H9 (cell line): Measurements from ENCODE around the gene MYO5B. TPM values are rescaled to one million over a fixed set of nuclear protein-coding genes. Genes with fewer than 3 reads are reported as not detected.

ENCODE experiments used
- DNase-seq: peaks from one replicate; pipeline ENCODE4 v3.0.0-alpha.2; 2017
- H2AFZ ChIP-seq: one replicate; pipeline ENCODE4 v1.6.1; 2013; ENCODE audit warnings: mild to moderate bottlenecking, low read length, control low read depth, moderate library complexity
- H2AK5ac ChIP-seq: 2 replicates; pipeline ENCODE4 v1.6.1; 2013; ENCODE audit warnings: low read length, control low read depth, mixed read lengths; ENCODE audit not compliant: insufficient read length
- H2BK120ac ChIP-seq: one replicate; pipeline ENCODE4 v1.6.1; 2013; ENCODE audit warnings: low read depth, mild to moderate bottlenecking, low read length, control low read depth, inconsistent platforms; ENCODE audit not compliant: poor library complexity, severe bottlenecking
- H2BK12ac ChIP-seq: 2 replicates; pipeline ENCODE4 v1.6.1; 2013; ENCODE audit warnings: low read length, control low read depth, mixed read lengths, low read depth; ENCODE audit not compliant: insufficient read length
- H2BK15ac ChIP-seq: 2 replicates; pipeline ENCODE4 v1.6.1; 2013; ENCODE audit warnings: low read depth, low read length, control low read depth
- H2BK20ac ChIP-seq: one replicate; pipeline ENCODE4 v1.6.1; 2013; ENCODE audit warnings: low read depth, mild to moderate bottlenecking, low read length, control low read depth, inconsistent platforms; ENCODE audit not compliant: poor library complexity, severe bottlenecking
- H2BK5ac ChIP-seq: 2 replicates; pipeline ENCODE4 v1.6.1; 2013; ENCODE audit warnings: low read length, control low read depth, mixed read lengths; ENCODE audit not compliant: insufficient read length
- H3K14ac ChIP-seq: 2 replicates; pipeline ENCODE4 v1.6.1; 2013; ENCODE audit warnings: low read length, control low read depth; ENCODE audit not compliant: insufficient read depth
- H3K18ac ChIP-seq: 2 replicates; pipeline ENCODE4 v1.6.1; 2013; ENCODE audit warnings: low read depth, mild to moderate bottlenecking, mixed read lengths, low read length, control low read depth; ENCODE audit not compliant: insufficient read length
- H3K23ac ChIP-seq: 2 replicates; pipeline ENCODE4 v1.6.1; 2013; ENCODE audit warnings: low read length, control low read depth, mixed read lengths, low read depth; ENCODE audit not compliant: insufficient read length
- H3K23me2 ChIP-seq: 2 replicates; pipeline ENCODE4 v1.6.1; 2013; ENCODE audit warnings: low read depth, mild to moderate bottlenecking, mixed read lengths, low read length, control low read depth; ENCODE audit not compliant: insufficient read length, poor library complexity, severe bottlenecking
- H3K27ac ChIP-seq: 2 replicates; pipeline ENCODE4 v1.5.1; 2013; ENCODE audit warnings: low read length, control low read depth, mixed read lengths, low read depth; ENCODE audit not compliant: insufficient read length
- H3K27me3 ChIP-seq: 2 replicates; pipeline ENCODE4 v1.6.1; 2013; ENCODE audit warnings: low read length, control low read depth, inconsistent platforms; ENCODE audit not compliant: insufficient read depth
- H3K4ac ChIP-seq: 2 replicates; pipeline ENCODE4 v1.6.1; 2013; ENCODE audit warnings: low read depth, mild to moderate bottlenecking, control low read depth, inconsistent platforms, low read length, moderate library complexity
- H3K4me1 ChIP-seq: 2 replicates; pipeline ENCODE4 v1.6.1; 2013; ENCODE audit warnings: low read length, control low read depth, inconsistent platforms; ENCODE audit not compliant: insufficient read depth
- H3K4me2 ChIP-seq: 2 replicates; pipeline ENCODE4 v1.6.1; 2013; ENCODE audit warnings: low read length, control low read depth, mixed read lengths; ENCODE audit not compliant: insufficient read length, insufficient read depth
- H3K56ac ChIP-seq: 2 replicates; pipeline ENCODE4 v1.6.1; 2013; ENCODE audit warnings: low read depth, mild to moderate bottlenecking, mixed read lengths, low read length, control low read depth; ENCODE audit not compliant: insufficient read length
- H3K79me1 ChIP-seq: 2 replicates; pipeline ENCODE4 v1.6.1; 2013; ENCODE audit warnings: low read depth, mild to moderate bottlenecking, moderate library complexity, low read length, control low read depth, inconsistent platforms; ENCODE audit not compliant: insufficient read depth, poor library complexity, severe bottlenecking
- H3K79me2 ChIP-seq: 2 replicates; pipeline ENCODE4 v1.6.1; 2013; ENCODE audit warnings: low read length, control low read depth, inconsistent platforms; ENCODE audit not compliant: insufficient read depth
- H3K9ac ChIP-seq: 2 replicates; pipeline ENCODE4 v1.6.1; 2013; ENCODE audit warnings: low read length, control low read depth, mixed read lengths; ENCODE audit not compliant: insufficient read length; ENCODE audit errors: extremely low read depth
- H3K9me3 ChIP-seq: one replicate; pipeline ENCODE4 v1.6.1; 2013; ENCODE audit warnings: low read depth, low read length, inconsistent platforms; ENCODE audit not compliant: control insufficient read depth
- H3T11ph ChIP-seq: one replicate; pipeline ENCODE4 v1.6.1; 2013; ENCODE audit warnings: mild to moderate bottlenecking, low read length, control low read depth, inconsistent platforms
- H4K20me1 ChIP-seq: one replicate; pipeline ENCODE4 v1.6.1; 2013; ENCODE audit not compliant: control insufficient read depth, insufficient read length, insufficient read depth
- H4K5ac ChIP-seq: 2 replicates; pipeline ENCODE4 v1.6.1; 2013; ENCODE audit warnings: low read depth, mild to moderate bottlenecking, mixed read lengths, low read length, control low read depth; ENCODE audit not compliant: insufficient read length
- H4K8ac ChIP-seq: replicated peaks from 2 replicates; pipeline ENCODE4 v1.6.1; 2013; ENCODE audit warnings: low read length, control low read depth, mixed read lengths, low read depth; ENCODE audit not compliant: insufficient read length
- H4K91ac ChIP-seq: 2 replicates; pipeline ENCODE4 v1.6.1; 2013; ENCODE audit warnings: low read depth, mild to moderate bottlenecking, moderate library complexity, mixed read lengths, low read length, control low read depth; ENCODE audit not compliant: insufficient read length
- H3K27ac Mint-ChIP-seq, 3 experiments: 2 replicates in 2 of 3; 3 replicates in 1 of 3; pipeline ENCODE4 v1.8.0; 2020 to 2021; ENCODE audit warnings: mixed read lengths in 3 of 3, mild to moderate bottlenecking in 1 of 3, moderate library complexity in 1 of 3
- H3K27me3 Mint-ChIP-seq: 2 replicates; pipeline ENCODE4 v1.8.0; 2021; ENCODE audit warnings: low read depth, mild to moderate bottlenecking, moderate library complexity, mixed read lengths
- H3K36me3 Mint-ChIP-seq, 3 experiments: 2 replicates in 2 of 3; 3 replicates in 1 of 3; pipeline ENCODE4 v1.8.0; 2020 to 2021; ENCODE audit warnings: low read depth in 3 of 3, mixed read lengths in 3 of 3; ENCODE audit not compliant: insufficient read depth in 1 of 3
- H3K4me1 Mint-ChIP-seq, 2 experiments: 2 replicates each; pipeline ENCODE4 v1.8.0; 2020; ENCODE audit warnings: mixed read lengths in 2 of 2
- H3K4me3 Mint-ChIP-seq, 2 experiments: 2 replicates in 1 of 2; 3 replicates in 1 of 2; pipeline ENCODE4 v1.8.0; 2020 to 2021; ENCODE audit warnings: mild to moderate bottlenecking in 2 of 2, mixed read lengths in 2 of 2, moderate library complexity in 1 of 2
- H3K9me3 Mint-ChIP-seq, 2 experiments: 2 replicates in 1 of 2; 3 replicates in 1 of 2; pipeline ENCODE4 v1.8.0; 2020; ENCODE audit warnings: mild to moderate bottlenecking in 2 of 2, mixed read lengths in 2 of 2, moderate library complexity in 1 of 2
- CTCF ChIP-seq: fragments of 200-600 bp; sonication (generic); conservative IDR thresholded peaks from 3 replicates; pipeline ENCODE4 v1.8.0; 2021; ENCODE audit warnings: antibody characterized with exemption, mild to moderate bottlenecking
- WGBS: extraction: QIAGEN DNeasy Blood & Tissue Kit; methylation state at CpG from one replicate; pipeline ENCODE4 v1.1.7; 2013; ENCODE audit warnings: missing lambda C conversion rate, low lambda C conversion rate, mixed read lengths; ENCODE audit not compliant: insufficient read length; ENCODE audit errors: extremely low coverage; 5-methylcytosine and 5-hydroxymethylcytosine counted together
- total RNA-seq: library from RNA; stranded (reverse); gene quantifications from 2 replicates; pipeline ENCODE4 v1.2.1, GENCODE V29; 2021

MYO5B gene
- total RNA-seq, 1 experiment from 2014 or later: 9.3 TPM

- Histone ChIP-seq H4K20me1 (no peaks in the 10 kb centered on the region), H2BK120ac (no peak overlapping the region), H3K18ac (no peak overlapping the region), H2BK5ac (no peak overlapping the region), H3K23ac (no peak overlapping the region), H2BK15ac (no peak overlapping the region), H2AFZ (no peak overlapping the region), H3T11ph (no peak overlapping the region), H3K4me1 (no peaks in the 10 kb centered on the region; the same call in 1 of the 2 replicates), H3K79me2 (no peaks in the 10 kb centered on the region), H3K9ac (no peak overlapping the region), H3K27me3 (no peaks in the 10 kb centered on the region), H3K79me1 (no peaks in the 10 kb centered on the region), H4K8ac (no peak overlapping the region), H3K4me2 (no peak overlapping the region), H2BK20ac (no peak overlapping the region), H3K56ac (no peak overlapping the region), H4K5ac (no peak overlapping the region), H3K27ac (no peak overlapping the region), H3K23me2 (no peaks in the 10 kb centered on the region), H2BK12ac (no peak overlapping the region), H4K91ac (no peak overlapping the region), H3K9me3 (no peaks in the 10 kb centered on the region), H2AK5ac (no peak overlapping the region), H3K14ac (no peak overlapping the region), H3K4ac (no peak overlapping the region)
- DNase-seq: no peak
- TF ChIP-seq CTCF: no peak
- H3K9me3 Mint-ChIP-seq: no peaks in the 10 kb centered on the region
- H3K4me3 Mint-ChIP-seq: no peak overlapping the region
- no CpG with 5 or more reads among the region's 2 CpGs for WGBS
- H3K4me1 Mint-ChIP-seq: peaks cover 17 to 22% of the 10 kb centered on the region in 2 experiments
- peaks cover 2% of the 10 kb centered on the region; the same call in 1 of the 2 replicates for H3K27me3 Mint-ChIP-seq
- no peaks in the 10 kb centered on the region for H3K36me3 Mint-ChIP-seq
- H3K27ac Mint-ChIP-seq: no peak overlapping the region
These were observed 13.4 kb downstream of the MYO5B start for GRCh38 chr18:50181590-50181989.
